ENCODE measurements around the gene KLLN. TPM values are rescaled to one million over a fixed set of nuclear protein-coding genes. Genes with fewer than 3 reads are reported as not detected.

The KLLN gene
- total RNA-seq, 2 donors from 2014 or later: 0.28 to 0.56 TPM

- H3K36me3 ChIP-seq: no peaks in the 10 kb centered on the region
- DNase-seq (ENCODE audit: low spot score): no peak
- no peak overlapping the region for H3K4me3 ChIP-seq
- no peaks in the 10 kb centered on the region for H3K27me3 ChIP-seq
- no peak for TF ChIP-seq CTCF (IDR thresholded peaks at IDR 0.05)
- no peak overlapping the region for H3K27ac ChIP-seq
- no peaks in the 10 kb centered on the region for H3K9me3 ChIP-seq
- H3K4me1 ChIP-seq: peaks cover 0 to 6% of the 10 kb centered on the region in 2 donors
These were observed 35.7 kb downstream of the KLLN start for GRCh38 chr10:87827681-87828080.

GRCh38 chr10:87826653-87827052 is 36.7 kb downstream of the KLLN start:
- Histone ChIP-seq H3K4me1 (peaks cover 0 to 6% of the 10 kb centered on the region in 2 donors), H3K27me3 (no peaks in the 10 kb centered on the region), H3K27ac (no peak overlapping the region), H3K36me3 (no peaks in the 10 kb centered on the region), H3K9me3 (no peaks in the 10 kb centered on the region), H3K4me3 (no peak overlapping the region)
- TF ChIP-seq CTCF (IDR thresholded peaks at IDR 0.05): no peak
- no peak for DNase-seq (ENCODE audit: low spot score)

GRCh38 chr10:87819289-87819585 is 44.1 kb downstream of the KLLN start:
- DNase-seq (ENCODE audit: low spot score): no peak
- Histone ChIP-seq H3K9me3 (no peaks in the 10 kb centered on the region), H3K4me3 (no peak overlapping the region), H3K27me3 (no peaks in the 10 kb centered on the region), H3K36me3 (no peaks in the 10 kb centered on the region), H3K4me1 (peaks cover 0 to 20% of the 10 kb centered on the region in 2 donors), H3K27ac (peak overlapping the region in 1 of 2 donors; percentile 88)
- no peak for TF ChIP-seq CTCF (IDR thresholded peaks at IDR 0.05)

GRCh38 chr10:87818505-87819288 is 44.6 kb downstream of the KLLN start:
- Histone ChIP-seq H3K9me3 (no peaks in the 10 kb centered on the region), H3K4me3 (peak overlapping the region; percentile 69 to 77), H3K4me1 (peaks cover 0 to 20% of the 10 kb centered on the region in 2 donors), H3K36me3 (no peaks in the 10 kb centered on the region), H3K27me3 (no peaks in the 10 kb centered on the region), H3K27ac (peak overlapping the region; percentile 88 to 91)
- no peak for DNase-seq (ENCODE audit: low spot score)
- no peak for TF ChIP-seq CTCF (IDR thresholded peaks at IDR 0.05)

GRCh38 chr10:87817609-87818504 is 45.5 kb downstream of the KLLN start, which contains the start of gene ATAD1:
TSS of gene ATAD1 (minus strand) at chr10:87818226. CDS start at chr10:87814599, 3,627 bp downstream.
- Histone ChIP-seq H3K36me3 (peaks cover 3% of the 10 kb centered on the region), H3K4me3 (peak within 1 kb of the TSS; percentile 69 to 77), H3K27me3 (no peaks in the 10 kb centered on the region), H3K4me1 (peaks cover 0 to 20% of the 10 kb centered on the region in 2 donors), H3K27ac (peak within 1 kb of the TSS; percentile 88 to 91), H3K9me3 (no peaks in the 10 kb centered on the region)
- peak in 1 of 2 donors; percentile 51 for TF ChIP-seq CTCF (IDR thresholded peaks at IDR 0.05)
- DNase-seq (ENCODE audit: low spot score): peak; percentile 83

Measured in right atrium auricular region (tissue), 2 donors.